ENCODE data around the gene ZFP91. TPM values are rescaled to one million over a fixed set of nuclear protein-coding genes. Genes with fewer than 3 reads are reported as not detected.

The ZFP91 gene
- total RNA-seq, 2 experiments from 2014 or later, result 35.7 to 44.0 TPM

- Mint-ChIP-seq H3K27me3 (peaks cover 3% of the 10 kb centered on the region), H3K4me3 (no peak overlapping the region), H3K36me3 (ENCODE audit: low read depth) (no peaks in the 10 kb centered on the region), H3K27ac (no peak overlapping the region), H3K4me1 (peaks cover 19% of the 10 kb centered on the region), H3K9me3 (ENCODE audit: low read depth) (no peaks in the 10 kb centered on the region)
- intact Hi-C loops (cut with DNase I, micrococcal nuclease), result loop anchor here in 1 of 2 experiments (10.0 kb wide), 3 partner anchors 56 to 396 kb away; no protein-coding TSS in a partner anchor
- ATAC-seq, result no peak
- CTCF ChIA-PET, result interaction anchor here (1.1 kb wide), 1 partner anchor 14 kb away, joined by 4 read pairs; no protein-coding TSS in a partner anchor
- DNase-seq, result no peak
- POLR2A ChIA-PET, result no interaction called here
Observed at GRCh38 chr11:58658623-58659022, 79.8 kb downstream of the ZFP91 start.

GRCh38 chr11:58659404-58659803 is 80.5 kb downstream of the ZFP91 start:
- no peaks in the 10 kb centered on the region for H3K9me3 Mint-ChIP-seq (ENCODE audit: low read depth)
- no peak for ATAC-seq
- H3K27ac Mint-ChIP-seq, result no peak overlapping the region
- H3K4me1 Mint-ChIP-seq, result peaks cover 11% of the 10 kb centered on the region
- DNase-seq, result no peak
- H3K36me3 Mint-ChIP-seq (ENCODE audit: low read depth), result no peaks in the 10 kb centered on the region
- intact Hi-C loops (cut with DNase I, micrococcal nuclease), result loop anchor here in 1 of 2 experiments (10.0 kb wide), 3 partner anchors 55 to 395 kb away; no protein-coding TSS in a partner anchor
- CTCF ChIA-PET, result interaction anchor here (1.2 to 1.3 kb wide), 2 partner anchors 12 to 13 kb away, joined by 3 read pairs; no protein-coding TSS in a partner anchor
- H3K27me3 Mint-ChIP-seq, result peaks cover 3% of the 10 kb centered on the region
- H3K4me3 Mint-ChIP-seq, result no peak overlapping the region
- POLR2A ChIA-PET, result no interaction called here

- intact Hi-C loops (cut with DNase I, micrococcal nuclease), result loop anchor here in 1 of 2 experiments (10.0 kb wide), 3 partner anchors 55 to 395 kb away; no protein-coding TSS in a partner anchor
- ChIA-PET POLR2A (no interaction called here), CTCF (interaction anchor here (1.2 to 1.3 kb wide), 2 partner anchors 11 to 13 kb away, joined by 3 read pairs; no protein-coding TSS in a partner anchor)
- Mint-ChIP-seq H3K36me3 (ENCODE audit: low read depth) (no peaks in the 10 kb centered on the region), H3K27ac (no peak overlapping the region), H3K4me1 (peaks cover 5% of the 10 kb centered on the region), H3K4me3 (no peak overlapping the region), H3K9me3 (ENCODE audit: low read depth) (no peaks in the 10 kb centered on the region), H3K27me3 (peaks cover 3% of the 10 kb centered on the region)
- no peak for DNase-seq
- no peak for ATAC-seq
Observed at GRCh38 chr11:58659910-58660570, 81.2 kb downstream of the ZFP91 start.

Other genes starting within 250 kb of the ZFP91 start
- not detected for gene OR5B17, start 220.0 kb upstream of the ZFP91 start, total RNA-seq
- not detected for gene OR5B3, start 172.2 kb upstream of the ZFP91 start, total RNA-seq
- not detected for gene OR5B2, start 150.9 kb upstream of the ZFP91 start, total RNA-seq
- gene OR5B12, start 136.8 kb upstream of the ZFP91 start, total RNA-seq, result not detected
- gene OR5B21, start 71.0 kb upstream of the ZFP91 start, total RNA-seq, result under 1 TPM in 1 of 2 experiments, not detected in 1; 0.33 TPM
- gene LPXN, start 3.2 kb upstream of the ZFP91 start, total RNA-seq, result 100 to 1,000 TPM; 110 to 163 TPM
- gene CNTF, start 43.6 kb downstream of the ZFP91 start, total RNA-seq, result 1 to 10 TPM; 1.6 to 3.4 TPM
- gene GLYAT, start 152.9 kb downstream of the ZFP91 start, total RNA-seq, result not detected